T47D (cell line): ENCODE data around the gene LCK.

Source experiments
- DNase-seq, 2 experiments: peaks; one replicate each; pipeline versions ENCODE4 v3.0.0 to v3.0.0-alpha.2; 2011 to 2012; ENCODE audit warnings: low read depth in 1 of 2, low spot score in 1 of 2
- JUND ChIP-seq: IDR thresholded peaks from 2 replicates; pipeline ENCODE4 v1.6.1; 2012; ENCODE audit warnings: low read depth
- in situ Hi-C: cut with HindIII; loops from 2 replicates; pipeline ENCODE4 v1.10.0; 2016; ENCODE audit warnings: low sequenced_read_pairs, low pct_unique_long_range_greater_than_20kb

Gene LCK

DNA sequence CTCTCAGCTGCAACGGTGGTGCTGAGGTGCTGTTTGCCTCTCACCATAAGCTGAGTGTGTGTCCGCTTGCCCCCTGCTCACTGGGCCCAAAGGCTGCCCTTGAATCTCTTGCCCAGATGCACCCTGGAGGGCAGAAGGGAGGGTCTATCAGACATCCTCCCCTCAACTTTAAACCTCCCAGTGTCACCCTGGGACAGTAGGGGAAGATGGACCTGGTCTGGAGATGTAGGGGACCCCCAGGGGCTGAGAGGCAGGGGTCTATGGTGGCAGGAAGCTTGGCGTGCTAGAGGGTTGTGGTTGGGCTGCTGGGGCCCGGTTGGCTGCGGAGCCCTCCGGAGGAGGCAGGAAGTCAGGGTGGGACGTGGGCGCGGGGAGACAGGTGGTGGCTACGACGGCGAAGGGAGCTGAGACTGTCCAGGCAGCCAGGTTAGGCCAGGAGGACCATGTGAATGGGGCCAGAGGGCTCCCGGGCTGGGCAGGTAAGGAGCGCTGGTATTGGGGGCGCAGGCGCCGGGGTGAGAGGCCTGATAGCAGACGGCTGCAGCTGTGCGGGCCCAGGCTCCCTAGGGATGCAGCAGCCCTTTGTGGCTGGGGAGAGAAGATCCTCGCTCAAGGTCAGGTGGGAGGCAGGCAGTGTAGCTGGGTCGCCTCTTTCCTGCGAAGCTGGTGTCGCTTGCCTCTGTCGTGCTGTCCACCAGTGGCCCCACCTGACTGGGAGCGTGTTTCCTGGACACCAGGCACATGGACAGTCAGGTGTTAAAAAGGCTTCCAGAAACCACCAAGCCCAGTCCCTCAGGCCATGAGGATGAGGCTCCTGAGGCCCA, at the start of gene LCK:
TSS of gene LCK (plus strand) at position 373 of the 824 bp plus-strand sequence. CDS start 23,065 bp downstream, outside the sequence.
- no peak for DNase-seq
- no peak for TF ChIP-seq JUND
- in situ Hi-C loops, result no loop called here

DNA sequence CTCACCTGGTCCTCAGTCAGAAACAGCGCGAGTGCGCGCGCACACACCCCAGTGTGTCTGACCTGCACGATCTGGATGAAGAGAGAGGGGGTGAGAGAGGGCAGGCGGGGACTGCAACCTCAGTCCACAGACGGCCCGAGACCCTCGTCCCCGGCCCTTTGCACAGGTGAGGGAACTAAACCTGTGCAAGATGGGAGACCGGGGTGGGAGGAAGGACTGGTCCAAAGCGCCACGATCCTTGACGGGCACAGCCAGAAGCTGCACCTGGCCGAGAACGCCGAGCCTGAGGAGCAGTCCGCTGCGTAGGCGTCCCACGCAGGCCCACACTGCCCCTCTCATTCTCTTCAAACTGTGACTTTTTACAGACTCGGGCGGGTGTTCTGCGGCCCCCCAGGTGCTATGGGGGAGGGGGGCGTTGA, 46.1 kb upstream of the LCK start:
- in situ Hi-C loops, result no loop called here
- DNase-seq, result no peak
- TF ChIP-seq JUND, result no peak

DNA sequence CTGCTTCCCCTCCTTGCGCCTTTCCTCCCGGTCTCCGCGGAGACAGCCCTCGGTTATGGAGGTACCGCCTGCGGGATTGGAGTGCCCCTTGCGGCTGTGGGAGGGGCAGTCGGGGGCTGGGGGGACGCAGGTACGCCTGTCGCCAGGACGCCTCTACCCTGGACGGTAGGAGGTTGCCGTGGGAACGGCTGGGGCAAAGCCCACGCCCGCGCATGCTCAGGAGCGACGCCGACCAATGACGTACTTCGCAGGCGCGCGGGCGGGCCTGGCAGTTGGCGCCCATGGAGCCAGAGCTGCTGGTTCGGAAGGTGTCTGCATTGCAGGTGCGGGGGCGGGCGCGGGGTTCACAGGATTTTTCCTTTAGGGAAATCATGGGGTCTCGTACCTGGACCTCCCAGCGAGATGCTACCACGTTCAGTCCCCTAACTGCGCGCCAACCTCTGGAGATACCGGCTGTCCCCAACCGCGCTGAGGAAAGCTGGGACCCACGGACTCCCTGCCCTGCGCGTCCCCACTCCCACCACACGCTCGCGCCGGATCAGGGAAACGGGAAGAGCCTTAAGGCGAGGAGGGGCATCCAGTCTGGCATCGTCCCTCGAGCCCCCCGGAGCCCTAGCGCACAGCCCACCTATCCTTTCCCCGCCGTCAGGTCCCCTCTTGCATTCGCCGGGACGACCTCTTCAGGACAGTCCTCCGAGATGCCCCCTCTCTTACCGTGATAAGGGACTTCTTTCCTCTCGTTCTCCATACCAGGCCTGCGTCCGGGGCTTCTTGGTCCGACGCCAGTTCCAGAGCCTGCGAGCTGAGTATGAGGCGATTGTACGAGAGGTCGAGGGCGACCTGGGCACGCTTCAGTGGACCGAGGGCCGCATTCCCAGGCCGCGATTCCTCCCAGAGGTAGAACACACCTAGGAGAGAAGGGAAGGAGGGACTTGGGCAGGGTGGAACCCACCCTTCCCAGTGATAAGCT, 45.4 kb upstream of the LCK start, which contains the start of gene IQCC:
TSS of gene IQCC (plus strand) at position 271 of the 970 bp plus-strand sequence. CDS start at position 282, 11 bp downstream.
- in situ Hi-C loops, result no loop called here
- peak; percentile 66 to 86 for DNase-seq
- no peak for TF ChIP-seq JUND

DNA sequence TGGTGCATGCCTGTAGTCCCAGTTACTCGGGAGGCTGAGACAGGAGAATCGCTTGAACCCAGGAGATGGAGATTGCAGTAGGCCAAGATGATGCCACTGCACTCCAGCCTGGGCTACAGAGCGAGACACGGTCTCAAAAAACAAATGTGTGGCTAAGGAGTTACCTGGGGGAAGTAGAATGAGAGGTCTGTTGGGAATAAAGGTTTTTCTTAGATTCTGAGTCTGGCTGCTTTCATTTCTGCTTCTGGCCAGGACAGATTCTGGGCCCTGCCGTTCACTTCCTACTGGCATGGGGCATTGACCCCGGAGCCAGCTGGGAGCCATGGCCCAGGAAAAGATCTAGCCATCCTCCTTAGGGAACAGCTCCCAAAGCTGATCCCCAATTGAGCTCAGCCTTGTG, 42.6 kb upstream of the LCK start:
- no peak for TF ChIP-seq JUND
- no peak for DNase-seq
- in situ Hi-C loops, result no loop called here

DNA sequence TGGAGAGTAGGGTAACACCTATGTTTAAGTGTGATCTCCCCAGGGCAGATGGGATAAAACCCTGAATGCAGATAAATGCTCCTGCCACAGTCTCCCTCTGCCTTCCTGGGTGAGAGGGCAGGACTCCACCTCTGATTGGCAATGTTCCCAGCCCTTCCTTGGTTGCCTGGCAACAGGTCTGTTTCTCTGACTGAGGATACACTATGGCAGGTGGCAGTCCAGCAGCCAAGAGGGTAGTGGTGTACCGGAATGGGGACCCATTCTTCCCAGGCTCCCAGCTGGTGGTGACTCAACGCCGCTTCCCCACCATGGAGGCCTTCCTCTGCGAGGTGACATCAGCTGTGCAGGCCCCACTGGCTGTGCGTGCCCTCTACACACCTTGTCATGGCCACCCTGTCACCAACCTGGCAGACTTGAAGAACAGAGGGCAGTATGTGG, 42.2 kb upstream of the LCK start, which contains the start of gene DCDC2B:
TSS of gene DCDC2B (plus strand) at position 199 of the 438 bp plus-strand sequence. CDS start at position 204, 5 bp downstream.
- in situ Hi-C loops, result no loop called here
- DNase-seq, result peak in 1 of 2 experiments; percentile 51
- TF ChIP-seq JUND, result no peak

DNA sequence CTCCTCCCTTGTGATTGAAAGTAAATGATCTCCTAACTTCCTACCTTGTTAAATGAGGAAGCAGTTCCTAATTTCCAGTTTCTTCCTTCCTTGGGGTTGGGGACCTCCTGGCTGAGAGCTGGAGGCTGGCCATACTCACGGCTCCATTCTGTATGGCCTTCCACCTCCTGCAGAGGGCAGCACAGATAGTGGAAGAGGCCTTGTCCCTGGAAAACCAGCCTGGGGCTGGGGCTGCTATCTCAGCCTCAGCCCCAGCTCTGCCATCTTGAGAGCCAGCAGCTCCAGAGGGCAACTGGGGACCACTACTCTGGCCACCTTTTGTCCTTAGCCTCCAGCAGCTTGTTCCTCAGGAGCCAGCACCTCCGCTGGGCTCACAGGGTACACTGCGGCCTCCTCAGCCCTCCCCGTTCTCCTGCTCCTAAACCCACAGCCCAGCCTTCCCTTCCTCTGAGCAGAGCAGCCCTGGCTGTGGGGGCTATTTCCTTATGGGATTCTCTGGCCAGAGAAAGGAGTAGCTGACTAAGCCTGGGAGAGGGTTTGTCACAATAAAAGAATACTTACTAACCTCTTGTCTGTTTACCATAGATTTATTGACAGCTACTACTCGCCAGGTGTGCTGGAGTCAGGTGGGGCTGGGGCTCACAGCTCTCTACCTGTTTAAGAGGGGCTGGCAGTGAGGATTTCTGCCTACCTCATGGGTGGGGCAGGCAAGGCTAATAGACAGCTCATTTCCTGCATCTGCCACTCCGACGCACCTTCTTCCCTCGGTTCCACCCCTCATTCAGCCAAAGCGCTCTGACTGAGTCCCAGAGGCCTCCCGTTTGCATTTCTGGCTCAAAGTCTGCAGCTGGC, 35.2 kb upstream of the LCK start:
- peak; percentile 30 to 64 for DNase-seq
- in situ Hi-C loops, result no loop called here
- no peak for TF ChIP-seq JUND

DNA sequence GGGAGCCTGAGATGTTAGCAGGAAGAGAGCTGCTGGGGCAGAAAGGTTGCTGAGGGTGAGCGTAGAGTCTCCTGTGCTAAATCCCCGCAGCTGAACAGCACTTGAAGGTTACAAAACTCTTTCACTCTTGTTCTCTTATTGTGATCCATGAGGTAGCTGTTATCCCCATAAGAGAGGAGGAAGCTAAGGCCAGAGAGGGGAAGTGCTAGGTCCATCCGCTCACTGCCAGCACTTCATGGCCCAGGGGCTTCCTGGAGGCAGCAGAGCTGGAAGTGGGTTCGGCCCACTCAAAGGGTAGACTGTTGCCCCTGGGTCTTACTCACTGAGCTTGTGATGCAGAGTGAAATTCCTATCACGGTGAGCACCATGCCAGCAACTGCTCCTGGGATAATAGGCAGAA, 34.5 kb upstream of the LCK start:
- no peak for DNase-seq
- no peak for TF ChIP-seq JUND
- in situ Hi-C loops, result no loop called here

DNA sequence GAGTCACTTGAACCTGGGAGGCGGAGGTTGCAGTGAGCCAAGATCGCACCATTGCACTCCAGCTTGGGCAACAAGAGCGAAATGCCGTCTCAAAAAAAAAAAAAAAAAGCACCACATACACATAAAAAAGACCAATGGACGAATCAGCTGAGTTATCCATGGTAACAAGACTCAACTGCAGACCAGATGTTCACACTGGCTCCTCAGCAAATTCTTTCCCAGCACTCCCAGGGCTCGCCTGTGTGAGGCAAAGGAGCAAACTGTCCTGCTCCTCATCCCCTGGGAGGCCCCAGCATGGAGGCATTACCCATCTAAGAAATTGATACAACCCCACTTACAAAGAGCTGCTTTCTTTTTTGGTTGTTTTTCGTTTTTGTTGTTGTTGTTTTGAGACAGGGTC, 32.0 kb upstream of the LCK start:
- in situ Hi-C loops, result no loop called here
- no peak for DNase-seq
- TF ChIP-seq JUND, result no peak

DNA sequence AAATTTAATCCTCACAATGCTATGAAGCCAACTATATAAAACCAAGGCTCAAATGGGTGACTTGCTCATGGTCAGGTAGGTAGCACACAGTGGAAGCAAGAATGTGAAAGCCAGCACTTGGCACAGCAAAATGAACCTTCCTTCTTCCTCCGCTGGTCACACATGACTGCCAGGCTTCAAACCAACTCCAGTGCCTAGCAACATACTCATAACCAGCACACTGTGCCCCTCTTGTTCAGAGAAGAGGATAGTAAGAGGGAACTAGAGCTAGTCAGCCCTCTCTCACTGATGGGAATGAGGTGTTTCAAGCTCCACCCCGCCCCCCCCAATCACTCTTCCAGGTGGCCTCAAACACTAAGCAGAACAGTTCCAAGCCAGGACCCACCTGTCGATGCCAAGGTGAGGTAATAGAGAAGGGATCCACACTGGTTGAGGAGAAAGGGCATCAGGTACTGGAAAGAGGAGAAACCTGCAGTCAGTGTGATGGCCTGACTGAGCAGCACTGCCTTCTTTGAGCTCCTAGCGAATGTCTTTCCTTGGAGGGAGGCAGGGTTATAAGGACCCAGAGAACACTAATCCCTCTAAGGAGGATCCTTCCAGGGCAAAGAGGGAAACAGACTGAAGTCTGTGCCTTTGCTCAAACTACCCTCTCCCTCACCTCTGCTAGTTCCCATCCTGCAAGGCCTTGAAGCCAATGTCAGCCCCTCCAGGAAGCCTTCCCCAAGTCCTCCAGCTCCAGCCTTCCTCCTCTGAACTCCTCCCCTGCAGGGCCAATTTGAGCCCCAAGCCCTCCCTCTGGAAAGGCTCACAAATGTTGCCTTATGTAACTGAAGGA, 30.1 kb upstream of the LCK start:
- no peak for TF ChIP-seq JUND
- no peak for DNase-seq
- in situ Hi-C loops, result no loop called here

DNA sequence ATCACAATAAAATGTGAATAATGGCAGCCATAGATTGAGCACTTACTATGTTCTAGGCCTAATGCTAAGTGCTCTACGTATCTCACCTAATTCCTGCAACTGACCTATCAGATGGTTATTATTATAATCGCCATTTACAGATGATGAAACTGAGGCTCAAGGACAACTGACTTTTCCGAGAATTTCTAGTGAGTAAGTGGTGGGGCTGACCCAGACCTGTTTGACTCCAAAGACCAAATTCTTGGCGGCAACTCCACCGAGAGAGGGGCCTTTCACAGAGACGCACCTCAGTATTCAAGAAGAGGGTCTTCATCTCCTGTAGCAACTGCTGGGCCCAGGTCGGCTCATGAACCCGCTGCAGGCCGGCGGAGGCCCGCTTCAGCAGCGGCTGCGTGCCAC, 29.5 kb upstream of the LCK start:
- in situ Hi-C loops, result no loop called here
- TF ChIP-seq JUND, result no peak
- DNase-seq, result no peak
